GM19099 (cell line): Measurements from ENCODE around the gene CDK6.

Experiments
- POLR2A ChIP-seq: IDR thresholded peaks from 3 replicates; pipeline ENCODE4 v1.6.1; 2011; ENCODE audit warnings: low read depth; ENCODE audit not compliant: insufficient read length; ENCODE audit errors: extremely low read depth

CDK6 gene

DNA sequence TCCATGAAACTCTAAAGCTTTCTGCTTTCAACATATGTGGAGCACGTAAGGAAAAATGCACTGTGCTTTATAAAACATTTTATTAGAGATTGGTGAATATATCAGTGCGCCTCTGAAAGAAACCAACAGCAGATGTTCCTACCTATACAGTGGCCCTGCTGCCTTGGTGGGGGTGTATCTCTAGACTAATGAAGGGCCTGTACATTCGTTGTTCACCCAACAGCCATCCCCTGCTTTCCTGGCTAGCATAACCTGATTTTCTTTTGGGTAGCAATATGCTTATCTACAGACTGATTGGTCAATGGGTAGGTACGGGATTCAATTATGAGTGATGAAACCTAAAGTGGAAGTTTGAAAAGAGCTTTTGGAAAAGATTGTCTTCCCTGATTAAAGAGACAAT lies 126.5 kb downstream of the CDK6 start:
- no peak for TF ChIP-seq POLR2A

DNA sequence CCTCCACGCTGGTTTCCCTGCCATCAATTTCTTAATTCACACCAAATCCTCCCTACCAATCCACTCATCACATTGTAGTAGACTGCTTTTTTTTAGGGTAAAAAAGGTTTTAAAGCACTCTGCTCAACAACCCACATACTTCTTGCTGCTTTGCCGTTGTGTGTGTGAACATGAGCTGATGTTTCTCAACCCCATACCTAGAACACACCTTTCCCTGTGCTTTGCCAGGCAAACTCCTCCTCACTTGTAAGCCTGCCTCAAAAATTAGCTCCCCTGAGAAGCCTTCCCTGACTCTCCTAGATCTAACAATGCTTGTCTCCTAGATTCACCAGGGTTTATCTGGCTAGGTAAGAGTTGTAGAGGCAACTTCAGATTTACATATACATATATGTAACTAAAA lies 127.2 kb downstream of the CDK6 start:
- TF ChIP-seq POLR2A = no peak

DNA sequence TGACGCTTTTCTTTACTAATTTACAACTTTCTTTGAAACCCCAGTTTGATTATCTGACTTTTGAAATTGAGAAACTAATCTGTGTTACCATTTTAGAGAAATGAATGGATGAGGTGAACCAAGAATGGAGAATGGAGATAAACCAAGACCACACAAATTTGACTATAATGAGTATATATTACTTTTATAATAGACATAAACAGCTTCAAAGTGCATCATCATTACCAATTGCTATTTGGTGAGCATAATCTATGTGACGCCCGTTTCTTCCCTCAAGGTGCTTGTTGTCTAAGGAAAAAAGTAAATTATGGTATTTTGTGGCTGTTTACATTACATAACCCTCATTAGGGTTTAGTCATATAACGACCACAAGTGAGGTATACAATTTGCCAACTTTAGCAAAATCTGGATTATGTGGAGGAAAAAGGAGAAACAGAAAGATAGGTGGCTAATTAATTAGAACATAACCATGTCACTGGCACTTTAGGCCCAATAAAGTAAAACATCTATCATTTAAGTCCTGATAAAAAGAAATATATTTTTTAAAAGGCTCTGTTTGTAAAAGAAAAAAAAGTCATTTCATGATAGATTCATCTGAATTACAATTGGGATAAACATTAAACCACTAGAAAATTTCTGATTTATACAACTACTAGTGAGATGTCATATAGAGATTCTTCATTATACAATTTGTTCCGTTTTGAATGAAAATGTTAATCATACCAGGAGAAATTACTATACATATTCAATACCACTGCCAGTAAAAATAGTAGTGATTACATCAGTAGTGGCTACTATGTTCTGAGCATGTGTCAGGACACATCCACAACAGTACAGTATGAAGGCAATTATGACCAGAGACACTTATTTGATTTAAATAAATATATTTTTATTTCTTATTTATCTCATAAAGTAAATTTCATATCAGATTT lies 128.0 kb downstream of the CDK6 start:
- no peak for TF ChIP-seq POLR2A

DNA sequence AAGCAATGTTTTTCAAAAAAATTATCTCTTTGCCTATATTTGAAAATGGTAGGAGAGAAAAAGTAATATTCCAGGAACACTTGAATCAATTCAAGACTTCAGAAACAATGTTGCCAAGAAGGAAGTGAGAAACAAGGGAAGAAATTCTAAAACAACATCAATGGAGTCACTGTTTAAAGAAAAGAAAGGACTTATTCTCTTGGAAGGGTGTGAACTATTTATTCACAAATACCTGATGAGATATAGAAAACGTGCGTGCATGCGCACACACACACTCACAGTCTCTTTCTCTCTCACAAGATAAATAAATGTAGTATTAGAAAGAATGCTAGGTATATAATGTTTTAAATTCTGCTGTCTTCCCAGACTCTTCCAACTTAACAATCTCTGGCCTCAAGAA lies 128.9 kb downstream of the CDK6 start:
- TF ChIP-seq POLR2A = no peak

DNA sequence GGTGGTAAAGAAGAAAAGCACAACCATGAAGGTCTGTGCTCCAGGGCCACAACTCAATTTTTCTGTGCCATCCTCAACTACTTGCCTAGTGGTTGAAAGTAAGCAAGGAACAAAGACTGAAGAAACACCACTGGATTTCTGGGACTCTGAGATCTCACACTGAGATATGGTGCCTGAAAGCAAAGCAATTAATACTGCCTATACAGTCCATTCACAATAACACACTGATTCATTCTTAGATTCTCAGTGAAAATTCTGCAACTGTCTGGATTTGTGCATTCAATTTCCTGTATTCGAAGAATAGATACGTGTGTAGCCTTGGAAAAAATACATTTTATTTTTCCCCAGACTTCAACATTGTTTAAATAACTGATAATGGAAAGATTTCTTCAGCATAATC lies 129.8 kb downstream of the CDK6 start:
- TF ChIP-seq POLR2A = no peak

DNA sequence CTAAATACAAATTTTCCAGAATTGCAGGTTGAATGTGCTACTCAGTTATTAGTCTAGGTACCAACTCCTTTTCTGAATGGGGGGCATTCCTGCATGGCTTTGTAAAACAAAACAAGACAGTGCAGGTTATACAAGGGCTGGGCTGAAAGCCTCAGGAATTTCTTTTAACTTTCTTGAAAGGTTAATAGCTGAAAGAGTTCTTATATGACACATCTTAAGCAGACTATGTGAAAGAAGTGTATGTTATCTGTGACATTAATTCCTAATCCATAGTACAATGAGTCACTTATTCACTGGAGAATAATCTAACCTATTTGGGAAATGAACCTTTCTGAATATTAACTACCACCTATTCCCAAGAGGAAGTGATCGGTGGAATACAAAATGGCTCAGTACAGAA lies 130.5 kb downstream of the CDK6 start:
- no peak for TF ChIP-seq POLR2A

DNA sequence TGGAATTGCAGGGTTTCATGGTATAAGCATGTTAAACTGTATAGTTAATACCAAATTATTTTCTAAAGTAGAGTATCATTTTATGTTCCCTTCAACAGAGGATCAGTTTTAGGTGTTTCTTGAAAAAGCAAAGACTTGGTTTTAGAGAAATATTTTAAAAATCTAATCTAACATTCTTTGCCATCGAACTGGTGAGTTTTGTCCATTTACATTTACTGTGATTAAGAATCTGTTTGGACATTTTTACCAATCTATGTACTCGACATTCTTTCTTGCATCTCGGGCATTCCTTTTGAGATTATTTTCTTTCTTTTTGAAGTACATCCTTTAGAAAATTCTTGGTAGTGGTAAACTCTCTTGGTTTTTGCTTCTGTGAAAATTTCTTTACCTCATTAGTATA lies 131.5 kb downstream of the CDK6 start:
- TF ChIP-seq POLR2A = no peak

DNA sequence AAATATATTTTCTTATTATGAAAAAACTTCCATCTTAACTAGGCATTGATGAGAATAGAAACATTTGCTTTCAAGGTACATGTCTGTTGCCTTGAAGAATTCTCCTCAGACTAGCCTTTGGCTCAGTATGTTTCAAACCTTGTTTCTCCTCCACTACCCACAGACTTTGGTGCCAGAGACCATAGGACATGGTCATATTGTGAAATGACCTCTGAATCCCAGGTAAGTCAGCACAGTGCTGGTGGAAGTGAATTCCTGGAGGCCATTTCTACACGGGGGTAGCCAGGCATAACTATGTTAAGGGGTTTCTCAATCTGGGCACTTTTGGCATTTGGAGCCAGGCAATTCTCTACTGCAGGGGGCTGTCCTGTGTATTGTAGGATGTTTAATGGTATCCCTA lies 133.8 kb downstream of the CDK6 start:
- no peak for TF ChIP-seq POLR2A

DNA sequence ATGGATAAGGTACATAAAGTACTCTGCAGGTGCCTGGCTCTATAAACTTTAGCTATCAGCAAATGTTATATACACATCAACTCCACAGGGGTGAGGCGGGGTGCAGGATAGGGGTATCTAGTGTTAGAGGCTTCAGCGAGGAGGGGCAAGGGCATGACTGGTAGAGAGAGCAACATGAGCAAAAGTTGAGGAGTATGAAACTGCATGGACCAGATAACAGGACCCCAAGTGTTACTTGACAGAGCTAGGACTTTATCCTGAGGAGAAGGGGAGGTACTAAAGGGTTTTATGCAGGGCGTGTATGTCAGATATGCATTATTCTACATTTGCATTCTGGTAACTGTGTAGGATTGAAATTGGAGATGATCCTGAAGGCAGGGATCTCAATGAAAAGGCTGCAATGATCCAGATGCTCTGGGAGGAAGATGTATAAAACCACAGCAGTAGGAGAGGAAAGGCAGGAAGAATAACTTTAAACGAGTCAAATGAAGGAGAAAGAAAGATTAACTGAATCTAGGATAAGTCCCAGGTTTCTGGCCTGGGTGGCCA lies 136.3 kb downstream of the CDK6 start:
- TF ChIP-seq POLR2A = no peak

DNA sequence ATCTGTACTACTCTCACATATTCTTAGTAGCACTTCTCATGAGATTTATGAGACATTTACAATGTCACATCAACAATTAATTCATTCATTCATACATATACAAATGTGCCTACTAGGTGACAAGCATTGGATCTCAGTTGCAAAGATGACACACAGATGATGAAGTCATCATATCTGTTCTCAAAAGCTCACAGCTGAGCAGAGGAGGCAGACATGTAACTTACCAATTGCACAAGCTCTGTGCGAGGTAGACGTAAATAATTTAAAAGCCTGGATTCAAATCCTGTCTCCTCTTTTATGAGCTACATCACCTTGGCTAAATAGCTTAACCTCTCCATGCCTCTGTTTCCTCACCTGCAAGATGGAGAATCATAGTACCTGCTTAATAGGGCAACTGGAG lies 136.8 kb downstream of the CDK6 start:
- no peak for TF ChIP-seq POLR2A

DNA sequence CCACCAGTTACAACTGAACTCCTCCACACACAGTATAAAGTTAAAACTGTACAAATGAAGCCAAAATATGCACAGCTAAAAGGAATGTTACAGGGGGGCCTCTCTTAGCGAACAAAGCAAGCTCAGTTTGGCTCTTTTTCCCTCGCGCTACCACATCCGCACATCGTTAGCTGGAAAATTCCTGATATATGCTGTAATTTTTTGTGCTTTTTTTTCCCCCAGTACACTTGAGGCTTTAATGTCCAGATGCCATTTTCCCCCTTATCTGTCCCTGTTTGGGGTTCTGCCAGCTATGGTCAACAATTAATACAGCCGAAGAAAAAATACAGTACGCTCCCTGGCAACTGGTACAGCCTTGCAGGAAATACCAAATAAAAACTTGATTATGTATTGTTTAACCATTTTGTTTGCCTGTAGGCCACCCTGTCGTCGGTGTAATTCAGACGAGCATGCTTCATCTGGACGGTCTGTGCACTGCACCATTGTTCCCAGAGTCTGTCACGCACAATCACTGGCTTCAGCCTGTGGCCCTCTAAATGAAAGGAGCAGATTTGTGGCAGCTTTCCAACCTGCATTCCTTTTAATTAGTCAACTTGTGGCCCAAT lies 138.0 kb downstream of the CDK6 start:
- TF ChIP-seq POLR2A = no peak

DNA sequence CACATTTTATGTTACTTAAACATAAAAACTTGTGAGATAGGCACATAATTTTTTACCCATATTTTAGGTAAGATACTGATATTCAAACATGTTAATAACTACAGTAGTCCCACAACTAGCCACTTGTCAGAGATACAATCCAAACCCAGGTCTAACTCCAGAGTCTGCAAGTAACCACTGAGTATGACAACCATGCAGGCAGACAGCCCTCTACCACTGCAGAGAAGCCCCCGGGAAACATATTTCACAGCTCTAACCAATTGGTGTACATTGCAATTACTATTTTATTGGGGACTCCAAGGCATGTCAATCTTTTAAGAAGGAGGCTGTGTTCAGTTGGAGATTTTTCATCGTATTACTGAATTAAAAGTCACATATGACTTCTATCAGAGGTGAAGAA lies 139.0 kb downstream of the CDK6 start:
- no peak for TF ChIP-seq POLR2A

DNA sequence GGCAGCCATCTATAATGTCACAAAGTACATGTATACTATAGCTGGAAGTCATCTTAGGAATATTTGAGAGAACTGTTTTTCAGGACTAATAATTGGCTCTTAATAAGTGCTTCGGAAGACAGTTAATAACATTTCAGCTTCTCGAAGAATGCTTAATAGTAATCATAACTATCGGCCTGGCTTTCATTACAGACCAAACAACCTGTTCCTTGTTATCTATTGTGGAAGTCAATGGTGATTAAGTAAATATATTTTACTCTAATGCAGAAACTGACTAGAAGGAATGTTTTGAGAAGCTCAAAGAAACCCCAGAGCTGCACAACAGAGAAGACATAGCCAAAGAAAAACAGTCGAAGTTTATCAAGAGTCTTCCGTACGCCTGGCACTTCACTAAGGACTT lies 139.4 kb downstream of the CDK6 start:
- no peak for TF ChIP-seq POLR2A

DNA sequence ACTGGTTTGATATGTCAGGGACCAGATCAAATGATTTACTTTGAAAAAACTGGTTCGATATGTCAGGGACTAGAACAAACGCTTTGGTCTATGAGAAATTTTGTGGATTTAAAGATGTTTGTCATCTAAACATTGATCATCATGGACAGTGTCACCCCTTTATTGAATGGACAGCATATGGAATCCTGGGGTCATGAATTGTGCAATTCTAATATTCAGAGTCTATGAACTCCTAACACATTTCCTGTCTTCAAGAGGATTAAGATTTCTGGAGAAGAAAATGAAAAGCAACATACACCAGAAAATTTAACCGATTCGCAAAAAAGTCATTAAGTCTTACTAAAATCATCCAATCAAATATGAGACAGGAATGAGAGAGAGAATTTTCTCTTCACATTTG lies 139.8 kb downstream of the CDK6 start:
- TF ChIP-seq POLR2A = no peak

DNA sequence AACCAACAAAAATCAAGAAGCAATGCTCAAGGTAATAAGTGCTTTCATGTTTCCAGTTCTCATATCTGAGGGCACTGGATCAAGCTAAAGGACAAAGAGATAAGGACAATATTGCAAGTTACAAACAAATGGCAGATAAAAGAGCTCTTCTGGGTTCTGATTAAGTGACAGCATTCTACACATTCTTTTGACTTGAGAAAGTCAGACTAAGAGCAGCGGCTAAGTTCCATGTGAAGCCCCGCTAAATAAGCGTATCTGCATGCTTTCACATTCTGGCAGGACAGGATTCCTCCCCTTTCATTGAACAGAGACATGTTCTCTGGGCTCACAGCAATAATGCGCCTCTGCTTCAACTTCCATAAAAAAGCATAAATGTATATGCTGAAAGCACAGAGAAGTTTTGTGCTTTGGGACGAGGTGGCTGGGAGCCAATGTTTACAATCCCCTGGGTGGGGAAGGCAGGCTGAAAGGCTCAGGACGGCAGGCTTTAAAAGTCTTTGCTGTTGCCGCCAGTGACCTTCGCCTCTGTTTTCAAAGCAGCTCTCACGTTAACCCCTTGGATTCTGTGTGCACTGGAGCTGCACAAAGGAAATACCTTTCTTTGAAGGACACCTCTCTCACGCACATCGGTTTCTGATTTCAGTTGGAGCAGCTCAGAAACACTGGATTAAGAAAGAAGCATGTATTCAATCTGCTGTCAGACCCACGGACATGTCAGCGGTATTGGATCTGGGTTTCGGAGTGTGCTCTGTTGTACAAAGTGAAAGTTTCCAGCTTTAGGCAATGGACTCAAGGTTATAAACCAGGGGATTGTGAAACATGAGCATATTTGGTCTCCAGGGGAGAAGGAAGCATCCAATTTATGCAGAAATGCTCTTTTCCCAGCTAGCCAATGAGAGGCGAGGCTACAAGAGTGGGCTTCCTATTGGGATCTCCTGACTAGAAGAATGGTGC lies 140.8 kb downstream of the CDK6 start:
- no peak for TF ChIP-seq POLR2A
